Measurements from ENCODE around the gene HUNK. TPM values are rescaled to one million over a fixed set of nuclear protein-coding genes. Genes with fewer than 3 reads are reported as not detected.

Gene HUNK
- total RNA-seq, 1 donor from 2014 or later: 0.77 TPM

DNA sequence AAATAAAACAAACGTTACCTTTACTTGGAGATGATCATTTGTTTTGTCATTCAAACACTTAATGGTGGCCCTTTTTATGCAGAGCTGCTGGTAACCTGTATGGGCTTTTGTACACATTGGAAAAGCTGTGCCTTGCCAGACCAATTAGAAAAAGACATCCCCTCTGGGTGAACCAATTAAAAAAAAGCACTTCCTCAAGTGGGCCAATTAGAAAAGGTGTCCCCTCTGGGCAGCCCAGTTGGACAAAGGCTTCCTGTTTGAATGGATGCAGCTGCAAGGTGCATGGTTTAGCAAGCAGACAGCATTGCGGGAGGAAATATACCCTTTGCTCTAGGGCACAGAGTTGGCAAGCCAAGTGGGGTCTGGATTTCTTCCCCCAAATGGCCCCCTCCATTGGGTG, 21.6 kb downstream of the HUNK start:
- H4K20me1 ChIP-seq (ENCODE audit: insufficient read depth, low read length): no peaks in the 10 kb centered on the region
- Mint-ChIP-seq H3K4me3 (ENCODE audit: unreplicated experiment) (no peak overlapping the region), H3K9me3 (ENCODE audit: unreplicated experiment) (peaks cover 2% of the 10 kb centered on the region), H3K27me3 (ENCODE audit: low read depth, unreplicated experiment) (no peaks in the 10 kb centered on the region), H3K27ac (ENCODE audit: unreplicated experiment) (no peak overlapping the region), H3K4me1 (ENCODE audit: low read depth, unreplicated experiment) (peaks cover 13% of the 10 kb centered on the region), H3K36me3 (ENCODE audit: low read depth, unreplicated experiment) (no peaks in the 10 kb centered on the region)
- H3K4me3 ChIP-seq (ENCODE audit: insufficient read depth, low read depth, low read length): no peak overlapping the region
- no peak overlapping the region for H3K4me2 ChIP-seq (ENCODE audit: low read length)
- H2AFZ ChIP-seq (ENCODE audit: low read depth, low read length): no peak overlapping the region
- no peak for DNase-seq (ENCODE audit: low read depth)
- no peak for FAIRE-seq
- H3K27ac ChIP-seq (ENCODE audit: low read depth, low read length): no peak overlapping the region
- no peaks in the 10 kb centered on the region for H3K36me3 ChIP-seq (ENCODE audit: insufficient read depth, low read length)
- no peaks in the 10 kb centered on the region for H3K79me2 ChIP-seq (ENCODE audit: insufficient read depth, low read length)
- TF ChIP-seq EZH2 (IDR thresholded peaks at IDR 0.05; ENCODE audit: insufficient read depth, low read length) (no peak), CTCF (IDR thresholded peaks at IDR 0.05; ENCODE audit: insufficient read depth, low read depth, low read length) (no peak)
- no peaks in the 10 kb centered on the region for H3K9me3 ChIP-seq (ENCODE audit: insufficient read depth, low read depth, low read length)
- H3K27me3 ChIP-seq (ENCODE audit: insufficient read depth, low read length): no peaks in the 10 kb centered on the region
- H3K4me1 ChIP-seq (ENCODE audit: insufficient read depth, low read length): no peaks in the 10 kb centered on the region
- H3K9ac ChIP-seq (ENCODE audit: low read length): no peak overlapping the region

DNA sequence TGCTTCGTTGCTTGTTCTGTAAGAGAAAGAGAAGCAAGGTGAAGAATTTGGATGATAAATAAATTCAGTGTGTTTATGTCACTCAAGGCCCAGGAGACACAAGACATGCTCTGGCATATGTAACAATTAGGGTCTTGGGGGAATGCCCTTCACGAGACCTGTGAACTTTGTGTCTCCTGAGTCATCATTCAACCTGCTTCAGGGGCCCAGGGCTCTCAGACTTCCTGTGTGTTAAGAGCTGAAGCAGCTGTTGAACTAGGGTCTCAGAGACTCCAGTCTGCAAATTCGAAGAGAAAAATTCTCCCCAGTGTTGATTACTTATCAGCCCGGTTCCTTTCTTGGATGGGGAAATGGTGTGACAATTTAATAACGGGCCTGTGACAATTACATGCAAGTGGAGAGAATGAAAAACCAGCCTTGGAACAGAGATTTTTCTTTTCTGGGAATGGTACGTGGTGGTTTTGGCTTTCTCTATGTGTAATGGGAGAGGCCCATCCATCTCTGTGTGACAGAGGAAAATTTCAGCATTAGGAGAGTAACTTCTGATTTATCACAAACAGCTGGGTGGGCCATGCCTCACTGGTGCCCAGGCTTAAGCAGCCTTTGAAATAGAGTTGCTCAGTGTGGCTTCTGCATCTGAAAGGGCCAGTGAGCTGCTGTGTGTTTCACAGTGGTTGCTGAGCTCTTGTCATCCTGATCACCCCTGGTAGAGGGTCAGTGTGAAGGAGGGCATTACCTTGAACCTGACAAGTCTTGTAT, 22.4 kb downstream of the HUNK start:
- Histone ChIP-seq H3K4me3 (ENCODE audit: insufficient read depth, low read depth, low read length) (no peak overlapping the region), H3K9me3 (ENCODE audit: insufficient read depth, low read depth, low read length) (no peaks in the 10 kb centered on the region), H3K4me2 (ENCODE audit: low read length) (no peak overlapping the region), H3K27me3 (ENCODE audit: insufficient read depth, low read length) (no peaks in the 10 kb centered on the region), H4K20me1 (ENCODE audit: insufficient read depth, low read length) (no peaks in the 10 kb centered on the region), H3K9ac (ENCODE audit: low read length) (no peak overlapping the region), H3K27ac (ENCODE audit: low read depth, low read length) (no peak overlapping the region), H3K79me2 (ENCODE audit: insufficient read depth, low read length) (no peaks in the 10 kb centered on the region), H2AFZ (ENCODE audit: low read depth, low read length) (no peak overlapping the region), H3K4me1 (ENCODE audit: insufficient read depth, low read length) (no peaks in the 10 kb centered on the region), H3K36me3 (ENCODE audit: insufficient read depth, low read length) (no peaks in the 10 kb centered on the region)
- DNase-seq (ENCODE audit: low read depth): no peak
- no peak for TF ChIP-seq EZH2 (IDR thresholded peaks at IDR 0.05; ENCODE audit: insufficient read depth, low read length)
- TF ChIP-seq CTCF (IDR thresholded peaks at IDR 0.05; ENCODE audit: insufficient read depth, low read depth, low read length): no peak
- H3K9me3 Mint-ChIP-seq (ENCODE audit: unreplicated experiment): peaks cover 2% of the 10 kb centered on the region
- no peak overlapping the region for H3K4me3 Mint-ChIP-seq (ENCODE audit: unreplicated experiment)
- no peak overlapping the region for H3K27ac Mint-ChIP-seq (ENCODE audit: unreplicated experiment)
- no peak for FAIRE-seq
- peaks cover 3% of the 10 kb centered on the region for H3K27me3 Mint-ChIP-seq (ENCODE audit: low read depth, unreplicated experiment)
- H3K36me3 Mint-ChIP-seq (ENCODE audit: low read depth, unreplicated experiment): no peaks in the 10 kb centered on the region
- peaks cover 13% of the 10 kb centered on the region for H3K4me1 Mint-ChIP-seq (ENCODE audit: low read depth, unreplicated experiment)

- Mint-ChIP-seq H3K27ac (ENCODE audit: unreplicated experiment) (no peak overlapping the region), H3K9me3 (ENCODE audit: unreplicated experiment) (peaks cover 2% of the 10 kb centered on the region), H3K27me3 (ENCODE audit: low read depth, unreplicated experiment) (peaks cover 3% of the 10 kb centered on the region), H3K4me1 (ENCODE audit: low read depth, unreplicated experiment) (peaks cover 13% of the 10 kb centered on the region), H3K36me3 (ENCODE audit: low read depth, unreplicated experiment) (no peaks in the 10 kb centered on the region), H3K4me3 (ENCODE audit: unreplicated experiment) (no peak overlapping the region)
- FAIRE-seq (no peak), DNase-seq (ENCODE audit: low read depth) (no peak)
- no peaks in the 10 kb centered on the region for H3K36me3 ChIP-seq (ENCODE audit: insufficient read depth, low read length)
- no peak overlapping the region for H3K4me2 ChIP-seq (ENCODE audit: low read length)
- no peak overlapping the region for H3K27ac ChIP-seq (ENCODE audit: low read depth, low read length)
- H3K79me2 ChIP-seq (ENCODE audit: insufficient read depth, low read length): no peaks in the 10 kb centered on the region
- no peak overlapping the region for H3K9ac ChIP-seq (ENCODE audit: low read length)
- H3K4me1 ChIP-seq (ENCODE audit: insufficient read depth, low read length): no peaks in the 10 kb centered on the region
- no peaks in the 10 kb centered on the region for H4K20me1 ChIP-seq (ENCODE audit: insufficient read depth, low read length)
- H2AFZ ChIP-seq (ENCODE audit: low read depth, low read length): no peak overlapping the region
- TF ChIP-seq CTCF (IDR thresholded peaks at IDR 0.05; ENCODE audit: insufficient read depth, low read depth, low read length) (no peak), EZH2 (IDR thresholded peaks at IDR 0.05; ENCODE audit: insufficient read depth, low read length) (no peak)
- H3K9me3 ChIP-seq (ENCODE audit: insufficient read depth, low read depth, low read length): no peaks in the 10 kb centered on the region
- H3K27me3 ChIP-seq (ENCODE audit: insufficient read depth, low read length): no peaks in the 10 kb centered on the region
- H3K4me3 ChIP-seq (ENCODE audit: insufficient read depth, low read depth, low read length): no peak overlapping the region
Measured at GRCh38 chr21:31896019-31896418, 23.2 kb downstream of the HUNK start.

Measured in astrocyte (in vitro differentiated cells and primary cell).